WTC11 (cell line): Measurements from ENCODE around the gene C2orf80. TPM values are rescaled to one million over a fixed set of nuclear protein-coding genes. Genes with fewer than 3 reads are reported as not detected.

ENCODE experiments used
- ATAC-seq: fragments of 200-7000 bp; cut with Tn5 transposase; 2 replicates; pipeline ENCODE4 v1.10.0; 2021; ENCODE audit warnings: mild to moderate bottlenecking, moderate library complexity
- CTCF ChIA-PET: fragments of 300-600 bp; sonication (Branson Sonifier 250); formaldehyde crosslinking; loops from one replicate; lab custom pipeline; 2021; ENCODE audit warnings: antibody characterized with exemption; lab: Charles Lee
- POLR2A ChIA-PET: fragments of 350-600 bp; sonication (Branson Sonifier 250); formaldehyde crosslinking; loops from one replicate; lab custom pipeline; 2021; ENCODE audit warnings: antibody characterized with exemption; lab: Charles Lee
- DNase-seq: peaks from one replicate; pipeline ENCODE4 v3.0.0; 2021; ENCODE audit warnings: low spot score
- H3K27ac Mint-ChIP-seq: 2 replicates; pipeline ENCODE4 v1.8.0; 2021; ENCODE audit warnings: mixed read lengths
- H3K27me3 Mint-ChIP-seq: 2 replicates; pipeline ENCODE4 v1.8.0; 2021; ENCODE audit warnings: low read depth, mild to moderate bottlenecking, moderate library complexity, mixed read lengths
- H3K36me3 Mint-ChIP-seq: 2 replicates; pipeline ENCODE4 v1.8.0; 2021; ENCODE audit warnings: mixed read lengths
- H3K4me1 Mint-ChIP-seq: 2 replicates; pipeline ENCODE4 v1.8.0; 2022; ENCODE audit warnings: mixed read lengths
- H3K4me3 Mint-ChIP-seq: 2 replicates; pipeline ENCODE4 v1.8.0; 2021; ENCODE audit warnings: mild to moderate bottlenecking, moderate library complexity, mixed read lengths
- H3K9me3 Mint-ChIP-seq: 2 replicates; pipeline ENCODE4 v1.8.0; 2021; ENCODE audit warnings: mixed read lengths
- CREM ChIP-seq: sonication (generic); formaldehyde crosslinking; IDR thresholded peaks from 2 replicates; pipeline ENCODE4 v1.8.1; 2022; ENCODE audit warnings: mild to moderate bottlenecking, missing genetic modification reagents, moderate library complexity
- E2F5 ChIP-seq: sonication (generic); formaldehyde crosslinking; IDR thresholded peaks from 2 replicates; pipeline ENCODE4 v1.8.1; 2022; ENCODE audit warnings: mild to moderate bottlenecking, moderate library complexity, missing genetic modification reagents
- ELF4 ChIP-seq: sonication (generic); formaldehyde crosslinking; IDR thresholded peaks from 2 replicates; pipeline ENCODE4 v1.8.1; 2022; ENCODE audit warnings: low read depth, mild to moderate bottlenecking, moderate library complexity, missing genetic modification reagents
- FOXK1 ChIP-seq: sonication (generic); formaldehyde crosslinking; IDR thresholded peaks from 2 replicates; pipeline ENCODE4 v1.8.0; 2022; ENCODE audit warnings: mild to moderate bottlenecking, moderate library complexity, missing genetic modification reagents
- JAZF1 ChIP-seq: fragments of 250-450 bp; sonication (Bioruptor Pico); IDR thresholded peaks from 2 replicates; pipeline ENCODE4 v1.9.0; 2021; ENCODE audit warnings: moderate library complexity, mild to moderate bottlenecking, inconsistent platforms
- JUN ChIP-seq: sonication (generic); formaldehyde crosslinking; IDR thresholded peaks from 2 replicates; pipeline ENCODE4 v1.8.0; 2023; ENCODE audit warnings: mild to moderate bottlenecking, missing genetic modification reagents
- NFATC4 ChIP-seq: fragments of 250-450 bp; sonication (Bioruptor Pico); IDR thresholded peaks from 2 replicates; pipeline ENCODE4 v1.9.0; 2021; ENCODE audit warnings: mild to moderate bottlenecking
- NR1H2 ChIP-seq: sonication (generic); formaldehyde crosslinking; IDR thresholded peaks from 2 replicates; pipeline ENCODE4 v1.9.0; 2021; ENCODE audit warnings: mild to moderate bottlenecking, moderate library complexity, missing genetic modification reagents
- NR2C2 ChIP-seq: sonication (generic); formaldehyde crosslinking; IDR thresholded peaks from 2 replicates; pipeline ENCODE4 v1.8.0; 2022; ENCODE audit warnings: mild to moderate bottlenecking, missing genetic modification reagents
- RORB ChIP-seq: fragments of 250-450 bp; sonication (Bioruptor Pico); IDR thresholded peaks from 2 replicates; pipeline ENCODE4 v1.9.0; 2021; ENCODE audit warnings: mild to moderate bottlenecking
- SP1 ChIP-seq: sonication (generic); formaldehyde crosslinking; conservative IDR thresholded peaks from 2 replicates; pipeline ENCODE4 v1.8.1; 2022; ENCODE audit warnings: missing genetic modification reagents
- ZNF138 ChIP-seq: sonication (generic); formaldehyde crosslinking; conservative IDR thresholded peaks from 2 replicates; pipeline ENCODE4 v1.8.1; 2022; ENCODE audit warnings: mild to moderate bottlenecking, moderate library complexity, missing genetic modification reagents
- ZNF219 ChIP-seq: sonication (generic); formaldehyde crosslinking; IDR thresholded peaks from 2 replicates; pipeline ENCODE4 v1.8.0; 2023; ENCODE audit warnings: missing genetic modification reagents, mild to moderate bottlenecking, borderline replicate concordance
- ZNF263 ChIP-seq: sonication (generic); formaldehyde crosslinking; IDR thresholded peaks from 2 replicates; pipeline ENCODE4 v1.8.1; 2022; ENCODE audit warnings: low read depth, mild to moderate bottlenecking, moderate library complexity, missing genetic modification reagents
- ZNF317 ChIP-seq: sonication (generic); formaldehyde crosslinking; IDR thresholded peaks from 2 replicates; pipeline ENCODE4 v1.8.1; 2023; ENCODE audit warnings: low read depth, mild to moderate bottlenecking, moderate library complexity, missing genetic modification reagents, borderline replicate concordance
- ZNF423 ChIP-seq: fragments of 250-450 bp; sonication (Bioruptor Pico); IDR thresholded peaks from 2 replicates; pipeline ENCODE4 v2.1.2; 2022; ENCODE audit warnings: mild to moderate bottlenecking, moderate library complexity
- ZNF532 ChIP-seq: fragments of 250-450 bp; sonication (Bioruptor Pico); IDR thresholded peaks from 2 replicates; pipeline ENCODE4 v1.9.0; 2021; ENCODE audit warnings: mild to moderate bottlenecking, borderline replicate concordance
- ZNF671 ChIP-seq: fragments of 250-450 bp; sonication (Bioruptor Pico); IDR thresholded peaks from 2 replicates; pipeline ENCODE4 v1.8.0; 2021; ENCODE audit warnings: mild to moderate bottlenecking
- total RNA-seq: library from RNA; stranded (reverse); gene quantifications from 3 replicates; pipeline ENCODE4 v1.2.3, GENCODE V29; 2021
- TF ChIP-seq, protein P1 (sequence below): sonication (generic); formaldehyde crosslinking; IDR thresholded peaks from 2 replicates; pipeline ENCODE4 v1.8.1; 2023; ENCODE audit warnings: mild to moderate bottlenecking, missing genetic modification reagents
- TF ChIP-seq, protein P2 (sequence below): sonication (generic); formaldehyde crosslinking; IDR thresholded peaks from 2 replicates; pipeline ENCODE4 v1.8.1; 2022; ENCODE audit warnings: mild to moderate bottlenecking, missing genetic modification reagents, moderate library complexity, borderline replicate concordance

Gene C2orf80
- total RNA-seq, 1 experiment from 2014 or later = 0.87 TPM

DNA sequence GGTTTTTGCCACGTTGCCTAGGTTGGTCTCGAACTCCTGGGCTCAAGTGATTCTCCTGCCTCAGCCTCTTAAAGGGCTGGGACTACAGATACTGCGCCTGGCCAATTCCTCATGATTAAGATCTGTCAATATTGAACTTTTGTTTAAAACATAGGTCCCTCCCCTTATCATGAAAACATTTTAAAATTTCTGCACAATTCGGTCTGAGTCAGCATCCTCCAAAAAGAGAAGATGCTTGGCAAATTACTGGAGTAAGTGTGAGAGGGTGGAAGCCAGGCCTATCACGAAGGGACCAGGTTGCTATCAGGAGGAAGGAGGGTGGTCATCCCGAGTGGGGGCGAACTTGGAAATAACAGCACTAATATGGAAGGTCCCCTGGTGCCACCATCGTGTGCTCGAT, 15.7 kb downstream of the C2orf80 start:
- no peak for ATAC-seq
- POLR2A ChIA-PET = interaction anchor here (0.8 kb wide), 1 partner anchor 81 kb away, joined by 11 read pairs; the partner anchor contains the start of gene IDH1

DNA sequence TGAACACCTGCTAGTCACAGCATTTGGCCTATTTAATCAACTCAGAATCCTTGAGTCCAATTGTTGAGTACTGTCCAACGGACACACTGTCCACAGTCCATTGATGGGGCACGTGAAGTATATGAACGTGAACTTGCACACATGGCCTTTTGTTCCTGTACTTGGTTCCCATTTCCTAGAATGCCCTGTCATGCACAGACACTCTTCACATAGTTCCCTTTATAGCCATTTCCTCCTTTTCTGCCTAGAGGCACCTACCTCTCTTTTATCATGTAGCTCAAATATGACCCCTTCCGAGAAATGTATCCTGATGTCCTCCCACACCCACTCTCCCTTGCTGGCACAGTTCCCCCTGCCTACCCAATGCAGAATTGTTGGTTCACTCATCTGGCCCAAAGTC, 17.7 kb downstream of the C2orf80 start:
- H3K9me3 Mint-ChIP-seq = no peaks in the 10 kb centered on the region
- DNase-seq = no peak
- no peaks in the 10 kb centered on the region for H3K36me3 Mint-ChIP-seq
- no peak for ATAC-seq
- H3K27ac Mint-ChIP-seq = no peak overlapping the region
- ChIA-PET CTCF (no interaction called here), POLR2A (no interaction called here)
- H3K4me1 Mint-ChIP-seq = peaks cover 8% of the 10 kb centered on the region
- no peak overlapping the region for H3K4me3 Mint-ChIP-seq
- H3K27me3 Mint-ChIP-seq = no peaks in the 10 kb centered on the region
- TF ChIP-seq ZNF532 (CRISPR knock-in tag) (no peak), ZNF317 (no peak), ZNF138 (no peak), ZNF219 (no peak), RORB (CRISPR knock-in tag) (no peak), ZNF263 (CRISPR knock-in tag) (no peak), JUN (CRISPR knock-in tag) (no peak), CREM (CRISPR knock-in tag) (no peak)

More for the DNA sequence above, 15.7 kb downstream of the C2orf80 start:
- no peak for DNase-seq
- H3K4me3 Mint-ChIP-seq = no peak overlapping the region
- no peaks in the 10 kb centered on the region for H3K9me3 Mint-ChIP-seq
- H3K4me1 Mint-ChIP-seq = peaks cover 12% of the 10 kb centered on the region
- CTCF ChIA-PET = interaction anchor here (0.9 to 3.1 kb wide), 11 partner anchors 10 to 102 kb away, joined by 3 to 37 read pairs (median 10); partner anchors contain the start of genes CRYGA, CRYGD and IDH1
- no peak for TF ChIP-seq FOXK1 (CRISPR knock-in tag)
- H3K27me3 Mint-ChIP-seq = no peaks in the 10 kb centered on the region
- H3K27ac Mint-ChIP-seq = no peak overlapping the region
- no peaks in the 10 kb centered on the region for H3K36me3 Mint-ChIP-seq

- peaks cover 12% of the 10 kb centered on the region for H3K4me1 Mint-ChIP-seq
- no peak for ATAC-seq
- no peak overlapping the region for H3K4me3 Mint-ChIP-seq
- no peaks in the 10 kb centered on the region for H3K36me3 Mint-ChIP-seq
- no peak for DNase-seq
- POLR2A ChIA-PET = no interaction called here
- H3K27ac Mint-ChIP-seq = no peak overlapping the region
- H3K9me3 Mint-ChIP-seq = no peaks in the 10 kb centered on the region
- no peaks in the 10 kb centered on the region for H3K27me3 Mint-ChIP-seq
- CTCF ChIA-PET = interaction anchor here (0.9 kb wide), 1 partner anchor 10 kb away, joined by 4 read pairs; no protein-coding TSS in a partner anchor
- TF ChIP-seq NR2C2 = no peak
- TF ChIP-seq NFATC4 (CRISPR knock-in tag) = no peak
- TF ChIP-seq CREM (CRISPR knock-in tag) = no peak
- no peak for TF ChIP-seq ZNF423 (CRISPR knock-in tag)
- no peak for TF ChIP-seq ELF4 (CRISPR knock-in tag)
- TF ChIP-seq JAZF1 (CRISPR knock-in tag) = no peak
- no peak for TF ChIP-seq E2F5
- TF ChIP-seq, protein P1, sequence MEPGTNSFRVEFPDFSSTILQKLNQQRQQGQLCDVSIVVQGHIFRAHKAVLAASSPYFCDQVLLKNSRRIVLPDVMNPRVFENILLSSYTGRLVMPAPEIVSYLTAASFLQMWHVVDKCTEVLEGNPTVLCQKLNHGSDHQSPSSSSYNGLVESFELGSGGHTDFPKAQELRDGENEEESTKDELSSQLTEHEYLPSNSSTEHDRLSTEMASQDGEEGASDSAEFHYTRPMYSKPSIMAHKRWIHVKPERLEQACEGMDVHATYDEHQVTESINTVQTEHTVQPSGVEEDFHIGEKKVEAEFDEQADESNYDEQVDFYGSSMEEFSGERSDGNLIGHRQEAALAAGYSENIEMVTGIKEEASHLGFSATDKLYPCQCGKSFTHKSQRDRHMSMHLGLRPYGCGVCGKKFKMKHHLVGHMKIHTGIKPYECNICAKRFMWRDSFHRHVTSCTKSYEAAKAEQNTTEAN = no peak
- TF ChIP-seq, protein P2, sequence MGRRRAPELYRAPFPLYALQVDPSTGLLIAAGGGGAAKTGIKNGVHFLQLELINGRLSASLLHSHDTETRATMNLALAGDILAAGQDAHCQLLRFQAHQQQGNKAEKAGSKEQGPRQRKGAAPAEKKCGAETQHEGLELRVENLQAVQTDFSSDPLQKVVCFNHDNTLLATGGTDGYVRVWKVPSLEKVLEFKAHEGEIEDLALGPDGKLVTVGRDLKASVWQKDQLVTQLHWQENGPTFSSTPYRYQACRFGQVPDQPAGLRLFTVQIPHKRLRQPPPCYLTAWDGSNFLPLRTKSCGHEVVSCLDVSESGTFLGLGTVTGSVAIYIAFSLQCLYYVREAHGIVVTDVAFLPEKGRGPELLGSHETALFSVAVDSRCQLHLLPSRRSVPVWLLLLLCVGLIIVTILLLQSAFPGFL (CRISPR knock-in tag) = no peak
- TF ChIP-seq NR1H2 (CRISPR knock-in tag) = no peak
- no peak for TF ChIP-seq ZNF671
- no peak for TF ChIP-seq SP1 (CRISPR knock-in tag)
- no peak for TF ChIP-seq ZNF532 (CRISPR knock-in tag)
These were observed 24.7 kb downstream of the C2orf80 start for GRCh38 chr2:208164951-208165755.
